AG09319 (cell line): Measurements from ENCODE around the gene POLD1.

Experiments used
- DNase-seq: peaks from one replicate; pipeline ENCODE4 v3.0.0-alpha.2; 2010; ENCODE audit warnings: low read depth; ENCODE audit errors: extremely low read depth
- TF ChIP-seq, protein P1 (sequence below): IDR thresholded peaks from 2 replicates; pipeline ENCODE4 v1.5.1; 2011; ENCODE audit warnings: low read depth, mild to moderate bottlenecking, inconsistent platforms, low read length, moderate library complexity

The POLD1 gene

GRCh38 chr19:50376166-50377050 lies 7.7 kb upstream of the POLD1 start, which contains the start of gene NR1H2:
Gene NR1H2, plus strand, starts transcription at chr19:50376457. Its CDS starts 1,149 bp downstream, at chr19:50377606.
- TF ChIP-seq, protein P1, sequence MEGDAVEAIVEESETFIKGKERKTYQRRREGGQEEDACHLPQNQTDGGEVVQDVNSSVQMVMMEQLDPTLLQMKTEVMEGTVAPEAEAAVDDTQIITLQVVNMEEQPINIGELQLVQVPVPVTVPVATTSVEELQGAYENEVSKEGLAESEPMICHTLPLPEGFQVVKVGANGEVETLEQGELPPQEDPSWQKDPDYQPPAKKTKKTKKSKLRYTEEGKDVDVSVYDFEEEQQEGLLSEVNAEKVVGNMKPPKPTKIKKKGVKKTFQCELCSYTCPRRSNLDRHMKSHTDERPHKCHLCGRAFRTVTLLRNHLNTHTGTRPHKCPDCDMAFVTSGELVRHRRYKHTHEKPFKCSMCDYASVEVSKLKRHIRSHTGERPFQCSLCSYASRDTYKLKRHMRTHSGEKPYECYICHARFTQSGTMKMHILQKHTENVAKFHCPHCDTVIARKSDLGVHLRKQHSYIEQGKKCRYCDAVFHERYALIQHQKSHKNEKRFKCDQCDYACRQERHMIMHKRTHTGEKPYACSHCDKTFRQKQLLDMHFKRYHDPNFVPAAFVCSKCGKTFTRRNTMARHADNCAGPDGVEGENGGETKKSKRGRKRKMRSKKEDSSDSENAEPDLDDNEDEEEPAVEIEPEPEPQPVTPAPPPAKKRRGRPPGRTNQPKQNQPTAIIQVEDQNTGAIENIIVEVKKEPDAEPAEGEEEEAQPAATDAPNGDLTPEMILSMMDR = no peak
- DNase-seq = peak; percentile 95

- TF ChIP-seq, protein P1 = no peak
- no peak for DNase-seq
Observed at GRCh38 chr19:50377051-50377461, 7.1 kb upstream of the POLD1 start.

DNA sequence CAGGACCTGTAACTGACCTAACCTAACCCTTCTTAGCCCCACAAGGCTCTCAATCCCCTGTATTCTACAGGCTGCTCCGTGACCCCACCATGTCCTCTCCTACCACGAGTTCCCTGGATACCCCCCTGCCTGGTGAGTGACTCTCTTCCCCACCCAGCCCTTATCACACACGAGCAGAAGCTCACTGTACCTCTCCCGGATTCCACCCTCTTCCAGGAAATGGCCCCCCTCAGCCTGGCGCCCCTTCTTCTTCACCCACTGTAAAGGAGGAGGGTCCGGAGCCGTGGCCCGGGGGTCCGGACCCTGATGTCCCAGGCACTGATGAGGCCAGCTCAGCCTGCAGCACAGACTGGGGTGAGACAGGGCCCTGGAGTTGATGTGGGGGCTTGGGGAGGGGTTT lies 6.6 kb upstream of the POLD1 start:
- TF ChIP-seq, protein P1 = no peak
- DNase-seq = no peak

GRCh38 chr19:50378169-50378862 lies 5.8 kb upstream of the POLD1 start:
- TF ChIP-seq, protein P1 = no peak
- no peak for DNase-seq

DNA sequence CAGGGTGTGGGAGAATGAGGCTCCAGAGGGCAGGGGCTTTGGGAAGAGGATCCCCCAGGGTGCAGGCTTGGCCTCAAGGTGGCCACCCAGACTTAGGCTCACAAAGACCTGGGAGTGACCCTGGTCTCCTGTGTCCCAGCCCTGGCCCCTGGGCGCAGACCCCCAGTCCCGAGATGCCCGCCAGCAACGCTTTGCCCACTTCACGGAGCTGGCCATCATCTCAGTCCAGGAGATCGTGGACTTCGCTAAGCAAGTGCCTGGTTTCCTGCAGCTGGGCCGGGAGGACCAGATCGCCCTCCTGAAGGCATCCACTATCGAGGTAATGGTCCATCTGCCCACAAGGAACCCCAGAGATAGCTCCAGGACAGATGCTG lies 5.3 kb upstream of the POLD1 start:
- no peak for DNase-seq
- TF ChIP-seq, protein P1 = no peak

GRCh38 chr19:50379602-50380001 lies 4.5 kb upstream of the POLD1 start:
- no peak for DNase-seq

More at GRCh38 chr19:50379602-50380001, 4.5 kb upstream of the POLD1 start:
- TF ChIP-seq, protein P1 = no peak
